Dermis blood vessel endothelial cell (primary cell): ENCODE data around the gene FAM171A2. TPM values are rescaled to one million over a fixed set of nuclear protein-coding genes. Genes with fewer than 3 reads are reported as not detected.
"Not testable (repeated sequence)": the region's sequence is repeated elsewhere in the genome, so short reads cannot be mapped to it uniquely, and the experiment has no call there.

Experiments
- DNase-seq: peaks from one replicate; pipeline ENCODE4 v3.0.0; 2010
- total RNA-seq: library from RNA; depleted of rRNA; stranded (reverse); fragments of >200 nt; gene quantifications from 2 replicates; pipeline ENCODE4 v1.2.3, GENCODE V29; 2014

Gene FAM171A2
- 7.0 and 9.7 TPM in 2 replicates for total RNA-seq

DNA sequence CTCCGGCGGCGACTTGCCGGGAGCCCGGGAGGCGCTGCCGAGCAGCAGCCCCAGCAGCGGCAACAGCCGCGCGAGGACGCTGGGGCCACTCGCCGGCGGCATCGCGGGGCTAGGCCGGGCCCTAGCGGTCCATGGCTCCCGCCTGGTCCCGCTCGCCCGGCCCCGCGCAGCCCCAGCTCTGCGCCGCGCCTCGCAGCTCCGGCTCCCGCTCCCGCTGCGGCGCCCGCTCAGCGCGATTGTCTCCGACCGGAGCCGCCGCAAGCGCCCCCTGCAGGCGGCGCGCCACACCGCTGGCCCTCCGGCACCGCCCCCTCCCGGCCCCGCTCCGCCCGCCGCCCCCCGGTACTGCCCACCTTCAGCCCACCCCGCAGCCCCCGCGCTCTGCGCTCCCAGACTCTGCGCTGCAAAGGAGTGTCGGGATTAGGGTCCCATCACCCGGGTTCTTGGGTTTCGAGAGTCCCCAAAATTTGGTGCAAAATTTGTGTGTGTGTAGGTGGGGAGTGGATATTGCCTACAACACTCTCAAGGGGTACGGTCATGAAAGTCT, at the start of gene FAM171A2:
TSS of gene FAM171A2 (minus strand) at position 241 of the 547 bp plus-strand sequence. CDS start at position 102, 139 bp downstream.
- DNase-seq: peak; percentile 72

DNA sequence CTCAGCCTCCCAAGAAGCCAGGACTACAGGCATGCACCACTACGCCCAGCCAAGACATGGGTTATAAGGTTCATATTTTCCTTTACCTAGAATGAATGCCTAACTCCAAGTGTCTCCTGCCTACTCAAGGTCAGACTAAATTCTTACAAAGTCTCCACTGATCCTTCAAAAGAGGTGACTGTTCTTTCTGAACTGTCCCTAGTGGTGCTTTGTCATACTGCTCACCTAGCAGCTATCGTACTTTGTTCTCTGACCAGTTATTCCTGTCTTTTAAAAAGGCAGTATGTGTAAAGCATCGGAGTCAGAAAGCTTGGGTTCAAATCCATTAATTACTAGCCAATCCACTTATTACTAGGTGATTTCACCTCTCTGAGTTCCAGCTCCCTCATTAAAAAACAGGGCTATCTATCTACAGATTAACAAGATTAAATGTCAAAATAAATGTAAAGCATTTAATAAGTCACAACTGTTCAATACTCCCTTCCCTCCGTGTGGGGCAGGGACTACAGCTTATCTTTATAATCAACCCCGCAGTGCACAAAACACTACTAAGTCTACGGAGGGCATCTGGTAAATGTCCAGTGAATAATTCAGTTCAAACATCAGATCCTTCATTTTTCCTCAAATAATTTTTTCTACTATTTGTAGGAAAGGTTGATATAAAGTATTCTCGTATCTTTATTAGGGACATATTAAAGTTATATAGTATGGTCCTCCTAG, 45.8 kb upstream of the FAM171A2 start:
- DNase-seq: no peak

DNA sequence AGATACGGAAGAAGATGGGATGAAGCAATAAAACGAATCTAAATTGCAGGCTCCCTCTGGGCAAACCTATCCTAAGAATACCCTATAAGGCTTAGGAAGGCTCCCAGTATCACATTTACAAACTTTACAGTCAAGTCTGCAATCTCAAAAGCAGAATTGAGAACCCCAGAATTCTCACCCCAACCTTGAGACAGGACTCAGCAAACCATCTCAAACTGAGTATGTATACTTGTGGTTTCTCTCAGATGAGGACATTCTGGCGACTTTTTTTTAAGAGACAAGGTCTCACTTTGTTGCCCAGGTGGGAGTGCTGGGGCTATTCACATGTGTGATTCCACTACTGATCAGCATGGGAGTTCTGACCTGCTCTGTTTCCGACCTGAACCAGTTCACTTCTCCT, 45.1 kb upstream of the FAM171A2 start:
- DNase-seq: no peak

DNA sequence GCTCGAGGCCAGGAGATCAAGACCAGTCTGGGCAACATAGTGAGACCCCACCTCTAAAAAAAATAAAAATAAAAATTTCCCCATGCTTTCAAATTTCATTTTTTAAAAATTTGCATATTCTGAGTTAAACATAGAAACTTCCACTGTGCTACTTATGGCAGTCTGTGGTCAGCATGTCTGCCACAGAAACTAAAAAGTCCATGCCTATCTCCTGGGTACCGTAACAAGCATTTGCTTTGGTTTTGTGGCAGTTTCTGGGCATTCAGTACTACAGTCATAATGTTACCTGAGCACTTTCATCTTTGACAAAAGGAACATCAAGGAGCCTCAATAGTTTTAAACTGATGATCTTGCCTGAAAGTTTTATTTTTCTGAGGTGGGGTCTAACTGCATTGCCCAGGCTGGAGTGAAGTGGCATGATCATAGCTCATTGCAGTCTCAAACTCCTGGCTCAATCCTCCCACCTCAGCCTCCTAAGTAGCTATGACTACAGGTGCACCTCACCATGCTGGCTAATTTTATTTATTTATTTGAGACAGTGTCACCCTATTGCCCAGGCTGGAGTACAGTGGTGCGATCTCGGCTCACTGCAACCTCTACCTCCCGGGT, 39.0 kb upstream of the FAM171A2 start:
- DNase-seq: no peak

DNA sequence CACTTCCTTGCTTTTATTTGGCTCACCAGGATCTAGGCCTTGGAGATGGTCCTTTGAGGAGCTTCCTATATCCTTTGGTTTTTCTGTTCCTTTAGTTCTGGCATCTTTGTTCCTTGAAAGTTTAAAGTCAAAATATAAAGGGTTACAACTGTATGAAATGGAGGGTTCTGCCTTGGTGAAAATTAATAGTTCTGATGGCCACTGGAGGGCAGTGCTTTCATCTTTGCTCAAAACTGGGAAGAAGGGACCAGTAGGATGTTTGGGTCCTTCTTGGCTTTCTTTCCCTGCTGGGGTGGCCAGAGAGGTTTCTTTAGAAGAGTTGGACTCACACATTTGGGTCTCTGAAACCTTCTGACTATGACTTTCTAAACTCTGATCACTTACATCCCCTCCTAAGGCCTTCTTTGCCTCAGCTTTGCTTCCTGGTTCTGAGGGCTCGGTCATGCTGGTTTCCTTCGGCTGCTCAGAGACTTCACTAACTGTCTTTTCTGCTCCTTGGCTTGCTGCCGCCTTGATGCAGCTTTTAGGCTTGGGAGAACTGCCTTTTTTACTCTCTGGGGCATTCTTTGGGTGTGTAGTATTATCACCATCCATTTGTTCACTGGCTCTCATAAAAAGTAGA, 36.7 kb upstream of the FAM171A2 start:
- peak; percentile 58 for DNase-seq

DNA sequence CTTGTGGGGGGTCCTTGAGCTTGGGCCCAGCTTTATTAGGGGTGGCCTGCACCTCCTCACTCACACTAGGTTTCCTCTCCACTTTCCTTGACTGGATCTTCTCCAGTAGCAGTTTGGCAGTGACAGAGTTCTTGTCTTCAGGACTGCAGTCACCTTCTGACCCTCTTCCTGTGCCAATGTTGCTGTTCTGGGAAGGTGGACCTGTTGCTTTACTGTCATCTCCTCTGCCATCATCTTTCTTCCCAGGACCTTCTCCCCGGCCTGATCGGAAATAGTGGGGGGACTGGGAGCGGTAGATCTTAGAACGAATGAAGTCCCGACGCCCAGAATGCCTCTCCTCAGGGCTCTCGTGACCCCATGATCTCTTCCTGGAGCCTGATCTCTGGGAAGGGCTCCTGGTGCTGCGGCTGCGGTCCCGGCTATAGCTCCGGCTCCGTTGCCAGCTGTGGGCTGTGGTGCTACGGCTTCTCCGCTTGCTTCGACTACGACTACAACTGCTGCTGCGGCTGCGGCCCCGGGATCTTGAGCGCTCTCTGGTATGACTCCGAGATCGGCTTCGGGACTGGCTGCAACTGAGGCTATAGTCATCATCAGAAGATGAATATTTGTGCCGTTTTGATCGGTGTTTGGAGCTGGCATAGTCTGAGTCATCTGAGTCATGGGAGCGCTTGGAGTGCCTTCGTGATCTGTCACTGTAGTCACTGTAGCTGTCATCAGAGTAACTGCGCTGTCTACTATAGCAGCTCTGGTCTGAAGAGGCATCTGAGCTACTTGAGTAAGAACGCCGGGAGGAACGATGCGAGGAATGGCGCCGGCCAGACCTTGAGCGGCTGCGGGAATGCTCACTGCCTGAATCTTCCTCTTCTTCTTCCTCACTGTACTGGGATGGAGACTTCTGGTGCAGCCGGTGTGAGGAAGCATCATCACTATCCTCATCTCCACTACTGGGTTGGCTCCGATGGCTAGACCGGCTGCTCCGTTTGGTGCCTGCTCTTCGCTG, 35.3 kb upstream of the FAM171A2 start:
- DNase-seq: no peak

DNA sequence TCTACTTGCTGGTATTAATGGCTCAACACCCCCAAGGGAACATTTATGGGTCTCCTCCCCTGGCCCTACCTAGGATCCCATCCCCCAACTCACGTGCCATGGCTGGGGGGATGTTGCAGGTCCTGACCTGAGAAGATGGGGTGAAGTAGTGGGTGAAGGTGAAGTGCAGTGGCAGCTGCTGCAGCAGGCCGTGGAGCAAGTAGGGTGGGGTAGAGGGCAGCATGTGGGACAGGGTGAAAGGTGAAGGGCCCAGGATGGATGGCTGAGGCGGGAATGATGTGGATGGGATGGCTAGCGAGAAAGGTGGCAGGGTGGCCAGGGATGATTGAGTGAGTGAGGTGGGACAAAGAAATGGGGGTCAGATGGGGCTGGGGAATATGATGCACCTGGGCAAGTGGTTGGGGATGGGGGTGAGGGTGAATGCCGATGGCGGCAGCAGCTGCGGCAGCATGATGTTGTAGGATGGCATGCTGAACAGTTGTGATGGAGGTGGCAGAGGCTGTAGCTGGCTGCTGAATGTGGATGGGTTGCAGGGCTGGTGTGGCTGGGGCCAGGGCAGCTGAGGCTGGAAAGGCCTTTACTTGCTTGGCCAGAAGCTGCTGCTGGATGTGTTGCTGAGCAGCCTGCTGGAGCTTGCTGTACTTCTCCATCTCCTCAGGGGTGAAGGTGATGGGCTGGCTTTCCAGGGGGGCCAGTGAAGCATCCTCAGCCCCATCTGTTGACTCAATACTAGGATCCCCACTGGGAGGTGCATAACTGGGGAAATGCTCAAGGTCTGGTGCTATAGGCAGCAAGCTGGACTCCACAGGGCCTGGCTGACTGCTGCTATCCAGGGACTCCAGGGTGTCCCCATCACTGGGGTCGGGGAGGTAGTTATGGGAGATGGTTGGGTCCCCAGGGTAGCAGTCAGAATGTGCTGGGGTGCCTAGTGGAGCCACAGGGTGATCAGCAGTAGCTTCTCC, 34.1 kb upstream of the FAM171A2 start:
- DNase-seq: no peak

DNA sequence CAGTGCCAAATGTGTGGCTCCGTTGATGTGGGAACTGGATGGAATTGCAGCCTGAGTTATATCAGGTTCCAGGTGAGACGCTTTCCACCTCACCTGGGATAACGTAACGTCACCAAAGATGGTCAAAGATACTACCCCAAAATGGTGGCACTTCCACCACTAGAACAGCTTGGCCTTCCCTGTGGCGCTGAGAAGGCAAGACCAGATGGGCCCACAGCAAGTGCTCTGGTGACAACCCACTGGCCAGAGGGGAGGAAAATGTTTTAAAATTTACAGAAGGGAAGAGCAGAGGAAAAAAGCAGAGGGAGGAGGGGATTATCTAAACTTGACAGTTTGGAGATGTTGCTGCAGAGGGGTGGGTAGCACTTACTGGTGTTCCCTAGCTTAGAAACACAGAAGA, 33.3 kb upstream of the FAM171A2 start:
- DNase-seq: no peak

DNA sequence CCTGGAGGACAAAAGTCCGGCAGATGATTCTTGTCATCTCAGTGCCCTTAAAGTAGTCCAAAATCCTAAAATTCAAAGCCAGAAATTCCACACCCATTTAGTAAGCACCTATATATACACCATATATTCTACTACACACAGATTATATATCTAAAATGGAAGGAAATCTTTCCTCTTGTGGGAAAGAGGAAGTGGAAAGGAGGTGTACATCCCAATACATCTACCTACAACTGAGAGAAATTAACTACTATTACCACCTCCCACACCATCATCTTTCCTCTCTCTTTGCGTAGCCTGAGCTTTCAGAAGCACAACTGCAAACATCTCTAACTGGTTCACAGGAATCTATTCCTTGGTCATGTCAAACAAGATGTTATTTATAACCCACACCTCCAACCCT, 31.2 kb upstream of the FAM171A2 start:
- DNase-seq: no peak

DNA sequence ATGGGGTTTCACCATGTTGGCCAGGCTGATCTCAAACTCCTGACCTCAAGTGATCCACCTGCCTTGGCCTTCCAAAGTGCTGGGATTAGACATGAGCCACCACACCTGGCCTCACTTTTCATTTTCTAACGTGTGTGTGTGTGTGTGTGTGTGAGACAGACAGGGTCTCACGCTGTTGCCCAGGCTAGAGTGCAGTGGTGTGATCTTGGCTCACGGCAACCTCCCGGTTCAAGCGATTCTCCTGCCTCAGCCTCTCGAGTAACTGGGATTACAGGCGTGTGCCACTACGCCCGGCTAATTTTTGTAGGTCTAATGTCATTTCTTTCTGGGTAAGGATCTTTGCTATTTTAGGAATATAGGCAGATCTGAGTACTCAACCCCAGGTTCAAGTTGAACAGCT, 30.5 kb upstream of the FAM171A2 start:
- DNase-seq: not testable (repeated sequence)

DNA sequence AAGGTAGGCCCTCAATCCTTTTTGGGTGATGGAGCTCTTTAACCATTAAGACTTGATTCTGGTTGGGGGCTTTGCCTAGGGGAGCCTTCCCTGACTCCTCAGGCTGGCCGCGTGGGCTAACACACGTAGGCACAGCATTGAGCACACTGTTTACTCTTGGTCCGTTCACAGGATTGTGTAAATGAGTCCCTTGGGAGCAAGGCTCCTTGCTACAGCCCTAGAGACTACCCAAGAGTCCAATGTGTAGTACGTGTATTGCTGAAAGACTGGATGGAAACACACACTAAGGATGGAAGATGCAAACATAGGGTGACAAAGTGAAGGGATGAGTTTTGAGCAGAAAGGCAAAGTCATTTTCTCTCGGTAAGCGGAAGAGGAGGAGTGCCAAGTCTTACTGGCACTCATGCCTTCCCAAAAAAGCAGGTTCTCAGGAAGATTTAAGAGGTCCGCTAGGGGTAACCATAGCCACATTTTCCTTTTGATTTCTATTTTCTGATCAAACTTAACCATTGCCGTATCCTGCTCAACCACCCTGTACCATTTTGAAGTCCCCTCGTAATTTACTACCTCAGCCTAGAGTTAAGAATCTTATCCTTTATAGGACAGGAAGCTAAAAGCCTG, 26.7 kb upstream of the FAM171A2 start:
- no peak for DNase-seq

DNA sequence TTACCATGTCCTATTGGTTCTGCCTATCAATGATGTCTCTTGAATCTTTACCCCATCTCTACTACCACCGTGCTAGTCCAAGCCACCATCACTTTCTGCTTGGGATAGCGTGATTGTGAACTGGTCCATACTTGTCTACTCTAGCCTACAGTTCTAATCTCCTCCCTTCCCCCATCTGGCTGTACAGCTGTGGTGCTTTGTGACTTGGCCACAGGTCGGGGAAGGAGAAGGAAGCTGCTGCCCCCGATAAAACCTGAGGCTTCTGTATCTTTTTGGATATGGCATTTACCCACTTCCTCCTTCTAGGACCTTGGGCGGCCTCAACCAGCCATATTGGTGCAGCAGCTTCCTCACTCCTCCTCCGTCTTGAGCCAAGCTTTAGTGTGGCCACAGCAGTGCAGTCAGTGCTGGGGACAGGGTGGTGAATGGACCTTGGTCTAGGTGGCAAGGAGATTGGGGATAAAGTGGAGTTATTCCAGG, 26.1 kb upstream of the FAM171A2 start:
- no peak for DNase-seq

DNA sequence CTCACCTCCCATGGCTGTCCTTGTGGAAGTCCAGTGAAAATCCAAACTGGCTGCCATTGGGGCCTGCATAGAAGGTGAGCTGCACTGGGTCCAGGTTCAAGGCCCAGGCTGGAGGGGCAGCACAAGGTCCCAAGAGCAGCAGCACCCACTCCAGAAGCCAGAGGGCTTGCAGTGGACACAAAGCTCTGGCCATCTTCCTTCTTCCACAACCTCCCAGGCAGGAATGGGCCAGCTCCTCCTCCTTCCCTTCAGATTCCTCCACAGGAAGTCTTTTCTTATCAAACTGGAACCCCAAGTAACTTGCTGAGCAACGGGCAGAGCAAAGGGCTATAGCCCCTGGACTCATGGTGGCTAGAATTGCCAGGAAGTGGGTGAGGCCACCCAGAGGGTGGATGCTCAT, 25.6 kb upstream of the FAM171A2 start, which contains the start of gene ITGA2B:
TSS of gene ITGA2B (minus strand) at position 369 of the 400 bp plus-strand sequence. CDS start at position 193, 176 bp downstream.
- DNase-seq: no peak

DNA sequence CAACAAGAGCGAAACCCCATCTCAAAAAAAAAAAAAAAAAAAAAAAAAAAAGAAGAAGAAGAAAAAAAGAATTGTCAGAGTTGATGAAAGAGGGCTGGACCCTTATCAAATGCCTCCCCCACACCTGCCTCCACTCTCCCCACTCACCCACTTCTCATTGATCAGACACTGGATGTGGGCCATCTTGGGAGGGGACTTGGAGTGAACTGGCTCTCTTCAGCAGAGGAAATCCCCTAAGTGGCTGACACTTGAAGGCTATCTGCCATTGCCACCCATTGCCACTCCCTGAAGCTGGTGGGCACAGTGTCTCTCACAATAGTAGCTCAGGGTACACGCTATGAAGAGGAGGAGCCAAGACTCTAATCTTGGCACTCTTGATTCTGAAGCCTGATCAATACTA, 24.2 kb upstream of the FAM171A2 start:
- no peak for DNase-seq

DNA sequence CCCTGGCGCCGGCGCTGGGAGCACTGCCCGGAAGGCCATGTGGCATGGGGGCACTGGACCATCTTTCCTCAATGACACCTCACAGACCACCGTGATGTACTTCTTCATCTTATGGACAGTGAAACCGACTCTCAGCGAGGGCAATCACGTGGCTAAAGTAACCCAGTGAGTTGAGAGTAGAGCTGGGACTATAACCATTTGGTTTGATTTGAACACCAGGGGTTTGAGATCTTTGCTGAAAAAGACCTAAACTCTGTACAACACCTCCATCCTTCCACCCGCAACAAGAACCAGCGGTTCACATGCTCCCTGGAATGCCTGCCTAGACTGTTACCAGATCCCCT, 22.5 kb upstream of the FAM171A2 start:
- no peak for DNase-seq

DNA sequence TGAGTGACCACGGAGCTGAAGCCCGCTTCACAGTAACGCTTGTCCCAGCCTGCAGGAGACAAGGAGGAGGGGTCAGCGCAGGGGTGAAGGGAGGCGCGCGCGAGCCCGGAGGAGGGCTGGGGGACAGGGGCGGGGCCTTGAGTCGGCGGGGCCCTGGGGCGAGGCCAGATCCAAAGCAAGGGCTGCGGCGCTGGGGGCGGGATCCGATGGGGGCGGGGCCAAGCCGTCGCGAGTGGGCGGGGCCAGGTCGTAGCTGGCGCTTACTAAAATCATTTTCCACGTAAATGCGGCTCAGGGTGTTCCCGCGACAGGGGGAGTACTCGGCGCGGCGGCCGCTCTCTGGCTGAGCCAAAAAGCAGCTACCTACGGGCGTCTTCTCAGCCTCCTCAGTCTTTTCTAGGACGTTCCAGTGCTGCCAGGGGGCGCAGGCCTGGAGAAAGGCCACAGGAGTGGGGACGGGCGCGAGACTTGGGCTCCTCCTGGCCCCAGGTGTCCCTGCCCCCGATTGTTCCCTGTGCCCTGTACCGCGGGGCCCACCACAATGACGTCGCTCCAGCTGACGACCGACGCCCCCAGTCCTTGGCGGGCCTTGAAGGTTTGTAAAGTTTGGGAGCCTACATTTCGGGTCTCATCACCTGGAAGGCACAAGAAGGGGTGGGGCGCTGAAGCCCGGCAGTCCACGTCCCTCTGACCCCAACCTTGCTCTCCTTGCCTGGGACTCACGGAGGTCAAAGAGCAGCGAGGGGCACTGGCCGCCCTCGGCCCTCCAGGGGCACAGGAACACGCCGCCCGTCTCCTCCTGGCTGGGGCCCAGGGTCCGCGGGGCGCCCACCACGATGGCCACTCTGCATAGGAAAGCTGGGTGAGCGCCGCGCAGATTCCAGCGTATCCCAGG, 21.9 kb upstream of the FAM171A2 start:
- DNase-seq: peak; percentile 59

DNA sequence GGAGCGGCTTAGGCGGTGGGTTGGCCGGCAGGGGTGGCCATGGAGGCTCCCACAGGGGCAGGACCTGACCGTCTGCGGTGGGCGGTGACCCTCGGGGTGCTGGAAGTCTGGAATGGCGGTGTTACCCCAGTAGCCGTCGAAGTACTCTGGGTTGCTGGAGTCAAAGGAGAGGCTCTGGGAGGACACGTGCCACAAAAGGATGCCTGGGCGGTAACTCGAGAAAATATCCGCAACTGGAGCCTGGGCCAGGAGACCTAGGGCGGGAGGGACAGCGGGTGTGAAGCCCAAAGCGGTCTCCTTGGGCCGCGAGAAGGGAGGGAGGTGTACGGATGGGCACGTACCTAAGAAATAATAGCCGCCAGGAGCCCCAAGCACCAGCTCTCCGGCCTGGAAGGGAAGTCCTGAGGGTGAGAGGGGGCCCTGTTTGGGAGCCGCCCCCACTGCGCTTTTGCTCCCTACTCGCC, 21.2 kb upstream of the FAM171A2 start:
- DNase-seq: peak; percentile 17

DNA sequence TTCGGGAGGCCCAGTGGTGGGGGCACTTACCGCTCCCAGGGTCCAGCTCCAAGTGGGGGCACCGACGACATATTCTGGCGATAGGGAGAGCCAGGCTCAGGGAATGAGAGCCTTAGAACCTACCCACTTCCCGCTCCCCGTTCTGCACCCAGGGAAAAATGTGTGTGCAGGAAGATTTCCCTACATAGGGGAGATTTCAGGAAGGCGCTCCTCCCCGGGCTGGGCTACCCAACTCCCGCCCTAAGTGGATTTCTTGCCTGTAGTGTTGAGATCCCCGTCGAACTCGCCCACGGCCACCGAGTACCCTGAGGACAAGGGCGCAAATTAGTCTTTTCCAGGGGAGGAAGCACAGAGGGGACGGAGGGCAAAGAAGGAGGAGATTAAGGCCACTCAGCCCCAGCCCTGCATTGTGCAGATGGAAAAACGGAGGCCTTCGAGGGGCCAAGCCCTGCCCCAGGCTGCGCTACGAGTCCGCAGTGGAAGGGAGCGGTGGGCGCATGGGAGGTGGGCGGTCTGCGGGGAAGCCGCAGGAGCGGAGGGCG, 20.7 kb upstream of the FAM171A2 start:
- no peak for DNase-seq

DNA sequence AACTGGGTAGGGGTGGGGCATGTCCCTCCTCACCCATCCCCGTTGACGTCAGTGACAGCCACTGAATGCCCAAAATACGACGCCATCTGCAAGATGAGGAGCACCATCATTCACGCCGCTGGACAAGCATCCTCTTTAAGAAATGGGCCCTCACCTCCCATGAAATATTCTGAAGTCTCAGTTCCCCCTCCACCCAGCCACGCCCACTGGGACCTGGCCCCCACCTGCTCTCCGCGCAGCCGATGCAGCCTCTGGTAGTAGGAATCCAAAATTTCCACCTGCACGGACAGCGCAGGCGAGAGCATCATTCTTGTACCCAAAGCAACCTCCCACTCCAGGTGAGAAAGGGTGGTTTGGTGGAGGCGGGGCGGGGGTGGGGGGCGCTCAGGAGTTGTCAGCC, 20.2 kb upstream of the FAM171A2 start:
- no peak for DNase-seq
